IPS-20b (cell line): ENCODE results near the gene PDE8B.
"Not testable (repeated sequence)": the region's sequence is repeated elsewhere in the genome, so short reads cannot be mapped to it uniquely, and the experiment has no call there.

Source experiments
- H3K27ac ChIP-seq: one replicate; pipeline ENCODE4 v1.5.1; 2013; ENCODE audit warnings: low read length
- H3K27me3 ChIP-seq: 2 replicates; pipeline ENCODE4 v1.6.1; 2013; ENCODE audit warnings: mild to moderate bottlenecking, low read length, inconsistent platforms; ENCODE audit not compliant: insufficient read depth
- H3K36me3 ChIP-seq: 2 replicates; pipeline ENCODE4 v1.6.1; 2013; ENCODE audit warnings: low read depth, mild to moderate bottlenecking, inconsistent platforms, low read length, moderate library complexity; ENCODE audit not compliant: insufficient read depth
- H3K4me1 ChIP-seq: 2 replicates; pipeline ENCODE4 v1.6.1; 2013; ENCODE audit warnings: mild to moderate bottlenecking, control low read depth, inconsistent platforms, low read length, moderate library complexity; ENCODE audit not compliant: insufficient read depth
- H3K4me3 ChIP-seq: 2 replicates; pipeline ENCODE4 v1.5.1; 2013; ENCODE audit warnings: mild to moderate bottlenecking, low read length, inconsistent platforms
- H3K9ac ChIP-seq: 2 replicates; pipeline ENCODE4 v1.6.1; 2013; ENCODE audit warnings: low read depth, mild to moderate bottlenecking, inconsistent platforms, low read length, moderate library complexity
- H3K9me3 ChIP-seq: 2 replicates; pipeline ENCODE4 v1.6.1; 2013; ENCODE audit warnings: mild to moderate bottlenecking, low read depth, low read length, inconsistent platforms; ENCODE audit not compliant: insufficient read depth

PDE8B gene

GRCh38 chr5:77449277-77449676 is 238.8 kb downstream of the PDE8B start:
- H3K27me3 ChIP-seq: no peaks in the 10 kb centered on the region
- no peak overlapping the region for H3K9ac ChIP-seq
- no peak overlapping the region for H3K4me3 ChIP-seq
- H3K36me3 ChIP-seq: peaks cover 31% of the 10 kb centered on the region
- H3K4me1 ChIP-seq: no peaks in the 10 kb centered on the region
- no peaks in the 10 kb centered on the region for H3K9me3 ChIP-seq
- H3K27ac ChIP-seq: no peak overlapping the region

- no peak overlapping the region for H3K9ac ChIP-seq
- no peak overlapping the region for H3K27ac ChIP-seq
- H3K27me3 ChIP-seq: no peaks in the 10 kb centered on the region
- no peaks in the 10 kb centered on the region for H3K4me1 ChIP-seq
- peaks cover 31% of the 10 kb centered on the region for H3K36me3 ChIP-seq
- H3K4me3 ChIP-seq: no peak overlapping the region
- H3K9me3 ChIP-seq: no peaks in the 10 kb centered on the region
These were observed 239.5 kb downstream of the PDE8B start for GRCh38 chr5:77449981-77450380.

- peaks cover 28% of the 10 kb centered on the region for H3K36me3 ChIP-seq
- no peaks in the 10 kb centered on the region for H3K4me1 ChIP-seq
- H3K27ac ChIP-seq: no peak overlapping the region
- no peak overlapping the region for H3K9ac ChIP-seq
- H3K27me3 ChIP-seq: no peaks in the 10 kb centered on the region
- no peaks in the 10 kb centered on the region for H3K9me3 ChIP-seq
- no peak overlapping the region for H3K4me3 ChIP-seq
These were observed 241.9 kb downstream of the PDE8B start for GRCh38 chr5:77452351-77452750.

GRCh38 chr5:77454123-77454522 is 243.6 kb downstream of the PDE8B start:
- Histone ChIP-seq H3K27me3 (no peaks in the 10 kb centered on the region), H3K4me3 (no peak overlapping the region), H3K9ac (no peak overlapping the region), H3K9me3 (no peaks in the 10 kb centered on the region), H3K27ac (no peak overlapping the region), H3K4me1 (no peaks in the 10 kb centered on the region), H3K36me3 (peaks cover 11% of the 10 kb centered on the region)

- no peak overlapping the region for H3K4me3 ChIP-seq
- no peaks in the 10 kb centered on the region for H3K36me3 ChIP-seq
- H3K9ac ChIP-seq: no peak overlapping the region
- H3K27me3 ChIP-seq: no peaks in the 10 kb centered on the region
- no peak overlapping the region for H3K27ac ChIP-seq
- no peaks in the 10 kb centered on the region for H3K9me3 ChIP-seq
- no peaks in the 10 kb centered on the region for H3K4me1 ChIP-seq
These were observed 250.8 kb downstream of the PDE8B start for GRCh38 chr5:77461287-77461686.

- H3K9ac ChIP-seq: no peak overlapping the region
- no peak overlapping the region for H3K4me3 ChIP-seq
- no peaks in the 10 kb centered on the region for H3K36me3 ChIP-seq
- no peaks in the 10 kb centered on the region for H3K9me3 ChIP-seq
- no peak overlapping the region for H3K27ac ChIP-seq
- no peaks in the 10 kb centered on the region for H3K4me1 ChIP-seq
- no peaks in the 10 kb centered on the region for H3K27me3 ChIP-seq
These were observed 253.4 kb downstream of the PDE8B start for GRCh38 chr5:77463905-77464304.

- not testable (repeated sequence) for H3K27me3 ChIP-seq, H3K27ac ChIP-seq, H3K9me3 ChIP-seq
These were observed 258.4 kb downstream of the PDE8B start for GRCh38 chr5:77468875-77469274.

GRCh38 chr5:77475041-77475440 is 264.6 kb downstream of the PDE8B start:
- not testable (repeated sequence) for H3K9ac ChIP-seq, H3K4me3 ChIP-seq, H3K36me3 ChIP-seq, H3K4me1 ChIP-seq, H3K27ac ChIP-seq, H3K9me3 ChIP-seq, H3K27me3 ChIP-seq

More at GRCh38 chr5:77468875-77469274, 258.4 kb downstream of the PDE8B start:
- H3K4me1 ChIP-seq, H3K4me3 ChIP-seq, H3K9ac ChIP-seq, H3K36me3 ChIP-seq: not testable (repeated sequence)
